ENCODE measurements around the gene GAP43. TPM values are rescaled to one million over a fixed set of nuclear protein-coding genes. Genes with fewer than 3 reads are reported as not detected.

The GAP43 gene
- total RNA-seq, 1 donor from 2014 or later, result 4.9 TPM

DNA sequence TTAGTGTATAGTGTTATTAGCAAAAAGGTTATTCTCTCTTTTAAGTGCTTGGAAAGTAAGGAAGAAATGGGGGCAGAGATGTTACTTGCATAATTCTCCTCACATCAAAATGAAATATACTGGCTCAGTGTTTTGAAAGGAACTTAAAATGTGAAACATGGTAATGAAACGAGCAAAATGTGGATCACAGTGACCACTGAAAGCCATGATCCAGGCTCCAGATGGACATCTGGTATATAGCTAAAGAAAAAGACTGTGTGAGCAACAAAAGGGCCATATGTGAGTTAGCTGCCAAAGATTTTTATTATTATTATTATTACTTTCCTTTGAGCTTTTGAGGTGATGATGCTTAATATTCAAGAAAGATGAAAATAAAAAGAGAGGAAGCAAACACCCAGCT is 89.6 kb downstream of the GAP43 start:
- Histone ChIP-seq H3K27ac (no peak overlapping the region), H3K27me3 (no peaks in the 10 kb centered on the region), H3K4me1 (no peaks in the 10 kb centered on the region), H3K9me3 (no peaks in the 10 kb centered on the region), H3K4me3 (no peak overlapping the region), H3K36me3 (no peaks in the 10 kb centered on the region)
- intact Hi-C loops (cut with DNase I), result no loop called here
- DNase-seq (ENCODE audit: extremely low spot score in 2 of 2), result no peak
- TF ChIP-seq POLR2A (IDR thresholded peaks at IDR 0.05) (no peak), CTCF (IDR thresholded peaks at IDR 0.05) (no peak), POLR2AphosphoS5 (IDR thresholded peaks at IDR 0.05; ENCODE audit: insufficient read depth in 1 of 2, low read depth in 1 of 2) (no peak)

DNA sequence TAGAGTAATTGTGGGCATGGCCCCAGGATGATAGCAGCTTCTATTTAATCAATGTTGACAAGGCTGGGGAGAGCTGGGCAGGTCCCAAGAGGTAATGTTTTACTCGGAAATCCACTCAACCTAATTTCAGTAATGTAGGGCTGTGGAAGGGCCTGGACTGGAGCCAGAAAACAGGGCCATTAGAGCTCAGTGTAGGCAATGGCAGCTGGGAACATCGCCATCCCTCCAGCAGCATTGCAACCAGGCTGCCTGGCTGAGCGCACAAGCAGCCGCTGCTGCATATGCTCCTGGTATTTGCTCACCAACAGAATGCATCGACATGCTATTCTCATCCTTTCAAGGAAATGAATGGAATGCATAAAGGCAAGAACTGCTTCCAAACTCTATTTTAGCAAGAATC is 90.0 kb downstream of the GAP43 start:
- Histone ChIP-seq H3K9me3 (no peaks in the 10 kb centered on the region), H3K36me3 (no peaks in the 10 kb centered on the region), H3K27me3 (no peaks in the 10 kb centered on the region), H3K27ac (no peak overlapping the region), H3K4me3 (no peak overlapping the region), H3K4me1 (no peaks in the 10 kb centered on the region)
- no peak for DNase-seq (ENCODE audit: extremely low spot score in 2 of 2)
- TF ChIP-seq CTCF (IDR thresholded peaks at IDR 0.05) (no peak), POLR2A (IDR thresholded peaks at IDR 0.05) (no peak), POLR2AphosphoS5 (IDR thresholded peaks at IDR 0.05; ENCODE audit: insufficient read depth in 1 of 2, low read depth in 1 of 2) (no peak)
- intact Hi-C loops (cut with DNase I), result no loop called here

DNA sequence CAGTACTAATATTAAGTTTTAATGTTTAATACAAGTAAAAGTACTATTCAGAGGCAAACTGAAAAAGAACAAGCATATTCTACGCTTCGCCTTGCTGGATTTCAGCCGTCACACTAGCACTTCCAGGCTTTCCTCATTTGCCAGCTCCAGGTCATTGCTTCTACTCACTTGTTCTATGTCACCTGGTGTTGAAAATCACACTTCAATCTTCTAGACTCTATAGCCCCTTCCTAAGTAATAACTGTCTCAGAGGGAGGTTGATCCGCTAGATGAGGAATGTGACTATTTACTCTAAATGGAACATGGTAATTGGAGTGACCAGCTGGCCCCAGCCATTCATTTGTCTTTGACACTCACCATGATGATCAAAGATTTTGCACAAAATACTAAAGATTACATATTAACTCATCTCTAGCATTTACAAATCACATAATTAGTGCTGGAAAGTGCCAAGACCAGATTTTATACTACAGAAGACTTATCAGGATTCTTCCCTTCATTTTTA is 92.0 kb downstream of the GAP43 start:
- TF ChIP-seq POLR2A (IDR thresholded peaks at IDR 0.05), result no peak
- TF ChIP-seq CTCF (IDR thresholded peaks at IDR 0.05), result no peak
- TF ChIP-seq POLR2AphosphoS5 (IDR thresholded peaks at IDR 0.05; ENCODE audit: insufficient read depth in 1 of 2, low read depth in 1 of 2), result no peak
- H3K27me3 ChIP-seq, result no peaks in the 10 kb centered on the region
- H3K27ac ChIP-seq, result no peak overlapping the region
- no peak overlapping the region for H3K4me3 ChIP-seq
- H3K36me3 ChIP-seq, result no peaks in the 10 kb centered on the region
- no peak for DNase-seq (ENCODE audit: extremely low spot score in 2 of 2)
- H3K9me3 ChIP-seq, result no peaks in the 10 kb centered on the region
- intact Hi-C loops (cut with DNase I), result no loop called here
- no peaks in the 10 kb centered on the region for H3K4me1 ChIP-seq

DNA sequence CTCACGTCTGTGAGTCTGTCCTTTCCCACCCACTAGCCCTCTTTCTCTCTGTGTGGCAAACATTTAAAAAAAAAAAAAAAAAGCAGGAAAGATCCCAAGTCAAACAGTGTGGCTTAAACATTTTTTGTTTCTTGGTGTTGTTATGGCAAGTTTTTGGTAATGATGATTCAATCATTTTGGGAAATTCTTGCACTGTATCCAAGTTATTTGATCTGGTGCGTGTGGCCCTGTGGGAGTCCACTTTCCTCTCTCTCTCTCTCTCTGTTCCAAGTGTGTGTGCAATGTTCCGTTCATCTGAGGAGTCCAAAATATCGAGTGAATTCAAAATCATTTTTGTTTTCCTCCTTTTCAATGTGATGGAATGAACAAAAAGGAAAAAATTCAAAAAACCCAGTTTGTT is 97.7 kb downstream of the GAP43 start:
- intact Hi-C loops (cut with DNase I), result no loop called here
- Histone ChIP-seq H3K9me3 (no peaks in the 10 kb centered on the region), H3K27ac (no peak overlapping the region), H3K4me1 (no peaks in the 10 kb centered on the region), H3K4me3 (no peak overlapping the region), H3K27me3 (no peaks in the 10 kb centered on the region), H3K36me3 (no peaks in the 10 kb centered on the region)
- no peak for TF ChIP-seq CTCF (IDR thresholded peaks at IDR 0.05)
- DNase-seq (ENCODE audit: extremely low spot score in 2 of 2), result no peak

- Histone ChIP-seq H3K27me3 (no peaks in the 10 kb centered on the region), H3K36me3 (no peaks in the 10 kb centered on the region), H3K27ac (no peak overlapping the region), H3K9me3 (no peaks in the 10 kb centered on the region), H3K4me1 (no peaks in the 10 kb centered on the region), H3K4me3 (no peak overlapping the region)
- intact Hi-C loops (cut with DNase I), result no loop called here
- no peak for TF ChIP-seq POLR2A (IDR thresholded peaks at IDR 0.05)
- TF ChIP-seq CTCF (IDR thresholded peaks at IDR 0.05), result no peak
- no peak for TF ChIP-seq POLR2AphosphoS5 (IDR thresholded peaks at IDR 0.05; ENCODE audit: insufficient read depth in 1 of 2, low read depth in 1 of 2)
- no peak for DNase-seq (ENCODE audit: extremely low spot score in 2 of 2)
These were observed 102.5 kb downstream of the GAP43 start for GRCh38 chr3:115725800-115726199.

Measured in vagina (tissue), 2 donors.